NCI-H1436 (cell line): ENCODE measurements around the gene GATA3.
"Not testable (repeated sequence)": the region's sequence is repeated elsewhere in the genome, so short reads cannot be mapped to it uniquely, and the experiment has no call there.

Experiments used
- DNase-seq: peaks from one replicate; lab custom pipeline; 2025; lab: John Stamatoyannopoulos, UW

Gene GATA3

DNA sequence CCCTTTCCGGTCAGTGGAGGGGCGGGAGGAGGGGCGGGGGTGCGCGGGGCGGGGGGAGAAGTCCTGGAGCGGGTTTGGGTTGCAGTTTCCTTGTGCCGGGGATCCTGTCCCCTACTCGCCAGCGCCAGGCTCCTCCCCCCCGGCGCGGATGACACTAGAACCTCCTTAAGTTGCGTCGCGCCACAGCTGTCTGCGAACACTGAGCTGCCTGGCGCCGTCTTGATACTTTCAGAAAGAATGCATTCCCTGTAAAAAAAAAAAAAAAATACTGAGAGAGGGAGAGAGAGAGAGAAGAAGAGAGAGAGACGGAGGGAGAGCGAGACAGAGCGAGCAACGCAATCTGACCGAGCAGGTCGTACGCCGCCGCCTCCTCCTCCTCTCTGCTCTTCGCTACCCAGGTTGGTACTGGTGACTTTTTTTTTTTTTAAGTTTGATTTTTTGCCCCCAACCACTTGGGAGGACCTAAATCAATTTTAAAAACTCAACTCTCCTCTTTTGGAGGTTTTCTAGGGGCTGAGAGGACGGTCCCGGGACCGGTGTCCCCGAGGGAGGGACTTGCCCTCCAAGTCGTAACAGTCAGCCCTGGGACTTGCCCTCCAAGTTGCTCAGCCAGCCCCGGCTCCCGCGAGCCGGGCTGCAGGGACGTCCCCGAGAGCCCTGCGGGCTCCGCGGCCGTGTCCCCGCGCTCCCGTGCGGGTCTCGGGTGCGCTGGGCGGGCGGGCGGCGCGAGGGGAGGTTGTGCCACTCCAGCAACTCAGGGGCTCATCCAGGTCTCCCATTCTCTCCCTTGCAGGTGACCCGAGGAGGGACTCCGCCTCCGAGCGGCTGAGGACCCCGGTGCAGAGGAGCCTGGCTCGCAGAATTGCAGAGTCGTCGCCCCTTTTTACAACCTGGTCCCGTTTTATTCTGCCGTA is at the start of gene GATA3:
TSS of gene GATA3 (plus strand) at position 195 of the 914 bp plus-strand sequence. CDS start 968 bp downstream, outside the sequence.
- no peak for DNase-seq

DNA sequence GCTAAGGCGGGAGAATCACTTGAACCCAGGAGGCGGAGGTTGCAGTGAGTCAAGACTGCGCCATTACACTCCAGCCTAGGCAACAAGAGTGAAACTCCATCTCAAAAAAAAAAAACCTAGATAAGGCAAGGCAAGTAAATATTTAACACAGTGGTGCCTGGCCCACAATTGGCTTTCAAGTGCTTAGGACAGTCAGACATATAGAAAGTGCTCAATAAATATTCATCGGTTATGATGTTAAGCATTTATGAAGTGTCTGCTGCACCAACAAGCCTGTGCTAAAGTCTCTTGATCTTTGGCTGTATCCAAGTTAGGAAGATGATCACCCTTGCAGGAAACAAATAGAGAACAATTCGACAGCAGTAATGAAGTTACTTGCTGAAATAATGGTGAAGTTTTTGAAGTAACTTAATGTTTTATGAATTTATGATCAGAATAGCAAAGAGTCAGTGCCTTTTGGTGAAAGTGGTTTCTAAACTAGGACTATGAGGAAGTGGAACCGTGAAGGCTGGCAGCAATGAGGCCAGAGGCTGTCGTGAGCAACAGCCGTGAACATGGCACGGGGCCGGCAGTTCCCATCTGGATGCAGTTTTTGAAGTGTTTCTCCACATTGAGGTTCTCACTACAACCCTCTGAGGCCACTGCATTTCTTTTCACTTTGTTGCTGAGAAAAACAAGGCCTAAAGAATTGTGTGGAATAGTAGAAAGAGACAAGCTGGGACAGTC is 48.1 kb upstream of the GATA3 start:
- DNase-seq, result no peak

DNA sequence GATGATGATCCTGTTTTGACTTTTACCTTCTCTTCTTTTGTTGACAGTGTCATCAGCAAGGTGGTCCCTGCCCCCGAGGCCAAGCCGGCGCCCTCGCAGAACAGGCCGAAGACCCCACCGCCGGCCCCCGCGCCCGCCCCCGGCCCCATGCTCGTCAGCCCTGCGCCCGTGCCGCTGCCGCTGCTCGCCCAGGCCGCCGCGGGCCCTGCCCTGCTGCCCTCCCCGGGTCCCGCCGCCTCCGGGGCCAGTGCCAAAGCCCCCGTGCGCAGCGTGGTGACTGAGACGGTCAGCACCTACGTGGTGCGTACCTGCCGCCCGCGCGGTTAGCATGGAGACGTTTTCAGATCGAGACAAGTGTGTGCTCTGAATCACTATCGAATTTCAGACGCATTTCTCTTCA is 45.5 kb upstream of the GATA3 start:
- no peak for DNase-seq

DNA sequence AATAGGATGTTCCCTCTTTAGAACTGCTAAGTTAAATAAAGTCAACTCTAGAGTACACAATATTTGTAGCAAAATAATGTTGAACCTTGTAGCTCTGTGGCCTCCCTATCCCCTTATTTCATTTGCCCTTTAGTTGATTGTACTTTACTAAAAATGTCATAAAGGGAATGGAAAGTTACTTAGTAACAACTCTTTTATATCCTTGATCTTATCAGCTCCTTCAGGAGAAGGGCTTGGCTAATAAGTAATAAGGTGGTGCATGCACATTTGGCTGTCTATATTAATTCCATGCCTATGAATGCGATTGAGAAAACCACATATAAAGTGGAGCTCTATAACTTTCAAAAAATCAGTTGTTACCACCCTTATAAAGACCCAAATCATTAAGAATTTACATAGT is 41.5 kb upstream of the GATA3 start:
- no peak for DNase-seq

DNA sequence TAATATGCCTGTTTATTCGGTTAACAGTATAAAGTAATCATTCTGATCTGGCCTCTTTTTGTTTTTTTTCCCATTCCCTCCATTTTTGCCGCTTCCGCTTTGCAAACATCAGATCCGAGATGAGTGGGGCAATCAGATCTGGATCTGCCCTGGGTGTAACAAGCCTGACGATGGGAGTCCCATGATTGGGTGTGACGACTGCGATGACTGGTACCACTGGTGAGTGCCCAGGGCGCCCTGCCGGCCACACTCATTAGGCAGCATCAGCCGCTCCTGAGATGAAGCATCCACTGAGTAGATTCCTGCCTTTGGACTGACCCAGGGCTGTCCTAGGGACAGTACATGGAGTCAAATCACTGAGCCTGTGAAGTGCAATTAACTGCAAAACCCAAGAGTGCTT is 40.9 kb upstream of the GATA3 start:
- DNase-seq, result no peak

DNA sequence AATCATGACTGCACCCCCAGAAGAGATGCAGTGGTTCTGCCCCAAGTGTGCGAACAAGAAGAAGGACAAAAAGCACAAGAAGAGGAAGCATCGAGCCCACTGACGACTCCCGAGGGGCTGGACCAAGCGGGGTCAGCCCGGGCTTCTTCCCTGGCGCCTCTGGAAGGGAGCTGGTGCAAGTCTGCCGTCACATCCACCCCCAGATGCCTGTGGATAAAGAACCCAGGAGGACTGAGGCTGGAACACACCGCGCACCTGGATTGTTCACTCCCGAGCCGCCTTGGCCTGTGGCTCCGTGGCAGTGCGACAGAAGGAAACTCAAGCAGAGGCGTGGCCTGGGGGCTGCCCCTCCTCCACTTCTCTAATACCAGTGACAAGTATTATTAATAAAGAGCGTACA is 39.8 kb upstream of the GATA3 start:
- DNase-seq, result no peak

DNA sequence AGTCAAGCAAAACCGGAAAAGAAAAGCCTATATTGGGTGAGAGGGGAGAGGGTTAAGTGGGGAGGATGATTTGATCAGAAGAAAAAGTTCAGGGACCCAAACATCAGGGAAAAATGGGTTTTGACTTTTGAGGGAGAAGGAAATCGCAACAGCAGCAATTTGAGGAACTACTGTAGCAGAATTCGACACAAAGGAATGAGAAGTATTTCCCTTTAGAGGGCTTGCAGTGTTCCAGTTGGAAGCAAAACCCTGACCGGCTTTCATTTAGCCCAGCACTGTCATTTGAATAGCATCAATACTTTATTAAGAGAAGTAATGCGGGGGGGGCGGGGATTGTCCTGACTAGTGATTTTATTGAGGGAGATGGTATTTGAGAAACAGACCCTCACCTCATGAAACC is 37.2 kb upstream of the GATA3 start:
- DNase-seq, result no peak

DNA sequence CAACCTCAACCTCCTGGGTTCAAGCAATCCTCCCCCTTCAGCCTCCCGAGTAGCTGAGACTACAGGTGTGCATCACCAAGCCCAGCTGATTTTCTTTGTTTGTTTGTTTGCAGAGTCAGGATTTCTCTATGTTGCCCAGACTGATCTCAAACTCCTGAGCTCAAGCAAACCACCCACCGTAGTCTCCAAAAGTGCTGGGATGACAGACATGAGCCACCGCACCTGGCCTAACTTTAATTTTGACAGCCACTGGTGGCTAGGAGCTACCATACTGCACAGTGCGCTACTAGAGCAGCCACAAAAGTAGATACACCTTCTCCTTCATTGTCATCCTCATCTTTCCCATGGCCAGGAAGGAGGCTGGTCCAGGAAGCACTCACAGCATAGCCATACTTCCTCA is 31.2 kb upstream of the GATA3 start:
- DNase-seq, result no peak

DNA sequence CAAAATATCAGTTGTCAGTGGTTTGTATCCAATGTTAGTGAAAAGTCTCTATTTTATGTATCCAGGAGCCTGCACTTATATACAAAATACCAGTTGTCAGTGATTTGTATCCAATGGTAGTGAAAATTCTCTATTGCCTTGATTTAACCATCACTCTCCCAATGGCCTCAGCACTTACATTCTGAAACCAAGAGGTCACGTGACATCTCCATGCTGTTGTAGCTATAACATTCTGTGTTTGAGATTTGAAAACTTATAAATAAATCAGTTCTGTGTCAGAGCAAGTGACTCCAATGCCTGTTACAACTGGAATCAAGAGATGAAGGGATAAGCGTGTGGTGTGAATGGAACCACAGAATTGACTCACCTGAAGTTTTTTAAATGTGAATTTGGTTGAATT is 30.6 kb upstream of the GATA3 start:
- DNase-seq, result no peak

DNA sequence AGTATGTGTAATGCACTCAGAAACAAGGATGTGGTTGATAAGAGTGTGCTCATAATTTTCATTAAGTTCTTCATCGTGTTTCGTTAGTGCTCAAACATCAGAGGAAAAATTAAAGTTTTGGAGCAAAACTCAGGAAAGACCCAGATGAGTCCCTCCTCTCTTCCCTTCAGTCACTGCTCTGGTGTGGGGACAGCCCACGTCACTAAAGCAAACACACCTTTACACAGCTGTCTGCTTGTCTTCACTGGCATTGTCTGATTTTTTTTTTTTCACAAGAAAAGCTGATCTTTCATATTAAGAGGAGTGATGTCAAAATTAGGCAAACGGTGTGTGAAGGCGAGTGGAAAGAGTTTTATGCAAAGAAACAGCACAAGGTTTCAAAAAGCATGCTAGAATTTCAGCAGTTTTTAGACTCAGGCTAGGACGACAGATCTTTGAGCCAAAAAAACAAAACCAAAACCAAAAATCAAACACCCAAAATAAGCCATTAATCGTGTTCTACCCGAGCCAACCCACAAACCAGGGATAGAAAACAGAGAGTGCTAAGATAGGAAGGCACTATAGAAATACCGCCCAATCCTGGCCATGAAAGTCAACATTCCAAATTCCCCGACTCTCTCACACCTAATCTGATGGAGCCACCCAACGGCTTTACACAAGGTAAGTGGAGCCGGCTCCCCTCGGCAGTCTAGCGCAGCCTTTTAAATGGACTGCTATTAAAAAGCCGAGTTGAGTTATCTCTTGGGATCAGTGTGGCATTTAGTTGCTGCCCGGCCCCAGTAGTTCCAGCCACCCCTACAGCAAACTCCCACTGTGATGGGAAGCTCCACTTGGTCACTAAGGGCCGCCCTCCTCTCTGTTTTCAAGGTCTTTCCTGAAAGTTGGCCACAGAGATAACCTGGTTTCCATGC is 27.9 kb upstream of the GATA3 start:
- no peak for DNase-seq

DNA sequence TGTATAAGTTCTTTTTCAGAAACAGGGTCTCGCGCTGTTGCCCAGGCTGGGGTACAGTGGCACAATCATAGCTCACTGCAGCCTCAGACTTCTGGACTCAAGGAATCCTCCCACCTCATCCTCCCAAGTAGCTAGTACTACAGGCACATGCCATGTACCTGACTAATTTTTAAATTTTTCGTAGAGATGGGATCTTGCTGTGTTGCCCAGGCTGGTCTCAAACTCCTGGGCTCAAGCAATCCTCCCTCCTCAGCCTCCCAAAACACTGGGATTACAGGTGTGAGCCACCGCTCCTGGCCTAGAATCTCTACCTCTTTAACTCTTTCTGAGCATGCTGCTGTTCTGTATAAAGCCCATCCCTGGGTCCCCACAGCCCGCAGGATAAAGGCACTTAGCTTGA is 23.3 kb upstream of the GATA3 start:
- DNase-seq, result not testable (repeated sequence)

DNA sequence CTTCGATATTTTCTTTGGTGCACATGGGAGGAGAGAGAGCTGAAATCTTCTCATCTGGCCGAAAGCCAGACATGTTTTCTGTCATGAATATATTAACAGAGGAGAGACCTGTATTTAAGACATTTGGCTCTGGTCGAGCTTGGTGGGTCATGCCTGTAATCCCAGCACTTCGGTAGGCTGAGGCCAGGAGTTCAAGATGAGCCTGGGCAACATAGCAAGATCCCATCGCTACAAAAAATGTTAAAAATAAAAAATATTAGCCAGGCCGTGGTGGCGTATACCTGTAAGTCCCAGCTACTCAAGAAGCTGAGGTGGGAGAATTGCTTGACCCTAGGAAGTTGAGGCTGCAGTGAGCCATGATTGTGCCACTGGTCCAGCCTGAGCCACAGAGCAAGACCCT is 21.9 kb upstream of the GATA3 start:
- no peak for DNase-seq

DNA sequence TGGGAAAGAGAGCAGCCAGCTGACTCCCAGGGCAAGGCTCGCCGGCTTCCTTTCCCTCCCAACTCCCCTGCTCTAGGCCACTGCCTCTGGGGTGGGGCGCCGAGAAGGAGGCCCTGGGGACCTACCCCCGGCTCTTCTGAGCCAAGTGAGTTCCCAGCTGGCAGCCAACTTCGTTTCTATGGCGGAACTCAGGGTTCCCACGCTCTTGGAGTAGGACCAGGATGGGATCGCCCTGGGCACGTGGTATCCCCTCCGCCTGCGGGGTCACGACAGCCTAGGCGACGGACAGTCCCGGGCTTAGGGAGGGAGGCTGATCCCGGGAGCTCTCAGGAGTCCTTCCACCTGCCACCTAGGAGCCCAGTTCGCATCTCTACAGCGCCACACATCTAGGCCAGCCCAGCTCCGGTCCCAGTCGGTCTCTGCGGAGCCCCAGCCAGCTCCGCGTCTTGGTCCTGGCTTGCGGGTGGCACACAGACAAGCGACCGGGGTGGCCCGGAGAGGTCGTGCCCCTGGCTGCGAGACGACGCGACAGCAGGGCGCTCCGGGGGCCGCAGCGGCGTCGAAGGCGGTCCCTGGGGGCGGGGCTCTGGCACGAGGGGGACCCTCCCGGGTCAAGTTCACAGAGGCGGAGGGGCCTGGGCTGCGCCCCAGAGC is 20.5 kb upstream of the GATA3 start:
- no peak for DNase-seq

DNA sequence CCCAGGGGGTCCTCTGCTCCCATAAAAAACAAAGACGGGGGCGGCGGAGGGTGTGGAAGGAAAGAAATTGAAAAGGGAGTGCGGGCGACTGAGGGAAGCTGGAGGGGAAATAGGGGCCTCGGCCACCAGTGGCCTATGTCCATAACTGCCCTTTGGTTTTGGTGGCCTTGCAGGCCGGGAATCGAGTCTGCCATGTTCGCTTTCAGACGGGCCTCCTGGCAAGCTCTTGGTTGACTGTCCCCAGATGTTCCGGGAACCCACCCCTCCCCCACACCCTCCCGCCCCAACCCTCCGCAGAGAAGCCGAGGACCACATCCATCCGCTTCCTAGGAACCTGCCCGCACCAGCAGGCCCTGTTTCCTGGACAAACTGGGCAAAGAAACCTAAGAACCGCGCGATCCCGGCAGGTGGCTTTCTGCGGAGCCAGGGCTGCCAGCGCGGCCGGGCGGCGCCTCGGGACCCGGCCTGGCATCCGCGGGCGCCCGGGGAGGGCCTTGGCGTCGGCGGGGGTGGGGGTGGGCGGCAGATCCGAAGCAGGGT is 20.0 kb upstream of the GATA3 start:
- no peak for DNase-seq

DNA sequence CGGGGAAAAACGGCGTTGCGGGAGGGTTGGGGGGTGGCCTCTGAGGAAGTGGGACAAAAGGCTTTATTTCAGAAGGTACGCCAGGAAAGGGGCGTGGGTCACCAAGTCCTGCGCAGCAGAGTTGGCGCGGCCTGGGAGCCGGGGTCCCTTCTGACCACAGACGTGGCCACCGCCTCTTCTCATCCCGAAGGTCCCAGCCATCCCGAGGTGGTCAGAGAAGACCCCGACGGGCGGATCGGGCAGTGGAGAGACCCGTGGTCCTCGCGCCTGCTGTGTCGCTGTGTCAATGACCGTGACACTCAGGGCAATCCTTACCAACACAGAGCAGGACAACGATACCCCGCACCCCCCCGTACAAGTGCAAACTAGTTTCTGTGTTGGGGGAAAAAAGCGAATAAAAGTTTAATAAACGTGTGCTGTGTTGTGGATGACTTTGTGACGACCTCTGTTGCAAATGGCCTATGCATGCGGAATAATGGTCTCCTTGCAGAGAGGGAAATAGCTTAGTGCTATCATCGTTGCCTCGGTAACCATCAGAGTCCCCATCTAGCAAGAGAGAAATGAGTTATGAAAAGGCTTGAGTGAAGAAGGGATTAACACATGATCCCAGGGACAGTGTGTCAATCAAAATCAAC is 19.4 kb upstream of the GATA3 start:
- DNase-seq, result no peak

DNA sequence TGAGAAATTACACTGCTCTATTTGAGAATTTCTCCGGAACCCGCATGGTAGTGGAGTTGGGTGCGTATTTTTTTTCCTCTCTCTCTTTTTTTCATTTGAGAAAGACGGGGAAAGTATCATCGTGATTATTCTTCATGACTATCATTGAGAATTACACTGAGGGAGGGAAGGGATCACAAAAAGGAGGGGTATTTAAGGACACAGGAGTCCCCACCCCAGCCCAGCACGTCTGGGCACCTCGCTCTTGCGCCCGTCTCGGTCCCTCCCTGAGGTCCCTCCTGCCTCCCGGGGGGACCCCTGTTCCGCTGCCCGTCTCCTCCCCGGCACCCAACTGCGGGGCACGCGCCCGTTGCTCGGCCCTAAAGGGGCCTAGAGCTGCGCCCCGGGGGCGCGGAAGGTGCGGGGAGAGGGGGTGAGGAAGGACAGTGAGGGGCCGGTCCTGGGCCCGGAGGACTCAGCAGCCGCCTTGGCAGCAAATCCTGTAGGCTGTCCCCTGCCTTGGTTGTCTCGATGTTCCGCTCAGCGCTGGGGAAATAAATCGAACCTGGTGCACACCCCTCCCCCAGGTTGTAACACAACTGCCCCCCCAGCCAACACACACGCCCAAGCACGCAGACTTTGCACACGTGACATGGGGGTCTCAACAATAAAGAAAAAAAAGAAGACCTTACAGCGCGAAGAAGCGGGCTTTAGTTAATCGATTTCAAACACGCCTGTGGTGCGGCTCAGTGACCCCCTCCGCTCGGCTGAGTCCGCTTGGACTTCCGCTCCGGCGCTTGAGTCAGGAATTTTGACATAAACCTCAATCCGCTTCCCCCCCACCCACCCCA is 18.6 kb upstream of the GATA3 start:
- no peak for DNase-seq

DNA sequence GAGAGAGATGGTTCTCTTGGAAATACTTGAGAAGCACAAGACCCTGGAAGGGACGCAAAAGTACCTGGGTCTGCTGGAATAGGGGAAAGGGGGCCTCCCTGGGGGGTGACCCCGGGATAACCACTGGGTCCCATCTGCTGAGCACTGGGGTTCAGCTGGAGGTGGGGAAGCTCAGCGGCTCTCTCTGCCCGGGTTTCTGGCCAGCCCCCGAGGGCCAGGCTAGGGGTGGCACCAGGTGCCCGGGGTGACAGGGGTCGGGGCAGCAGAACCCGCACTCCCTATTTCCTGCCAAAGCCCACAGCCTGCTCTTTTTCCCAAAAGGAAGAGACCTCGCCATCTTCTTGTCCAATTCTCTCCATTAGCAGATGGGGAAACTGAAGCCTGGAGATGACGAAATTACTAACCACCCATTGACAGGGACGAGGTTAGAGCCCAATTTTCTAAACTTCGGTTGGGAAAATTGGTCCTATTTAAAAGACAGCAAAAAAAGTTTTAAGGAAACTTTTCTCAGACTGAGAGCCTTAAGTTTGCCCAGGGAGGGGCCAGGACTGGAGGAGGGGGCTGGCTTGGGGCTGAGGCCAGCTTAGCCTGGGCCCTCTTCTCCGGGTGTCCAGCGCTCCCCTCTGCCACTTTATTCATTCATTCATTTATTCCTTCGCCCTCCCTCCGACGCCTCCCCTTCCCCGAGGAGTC is 17.8 kb upstream of the GATA3 start:
- no peak for DNase-seq

DNA sequence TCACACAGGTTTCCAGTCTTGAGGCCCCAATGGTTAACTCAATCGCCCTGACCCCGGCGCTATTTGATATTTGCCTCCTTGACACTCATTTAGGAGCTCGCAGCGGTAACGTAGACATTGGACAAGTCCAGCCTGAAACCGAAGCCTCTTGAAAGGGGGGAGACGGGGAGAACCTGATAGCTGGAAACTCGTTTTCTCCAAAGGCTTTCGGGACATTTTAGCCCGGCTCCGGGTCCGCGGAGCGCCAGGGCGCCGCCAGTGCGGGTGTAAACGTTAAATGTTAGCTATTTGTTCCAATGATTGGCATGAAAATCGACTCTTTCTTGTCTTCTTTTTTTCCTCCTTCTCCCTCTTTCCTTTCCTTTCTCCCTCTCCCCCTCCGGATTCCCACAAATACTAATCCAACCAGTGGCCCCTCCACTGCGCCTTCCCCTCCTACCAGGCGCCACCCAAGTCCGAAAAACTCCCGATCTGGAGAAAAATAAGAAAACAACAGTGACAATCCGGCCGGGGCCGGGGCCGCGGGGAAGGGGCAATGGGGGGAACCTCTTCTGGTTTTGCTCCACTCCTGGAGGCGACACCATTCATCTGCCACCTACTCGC is 17.2 kb upstream of the GATA3 start:
- DNase-seq, result no peak
